GM13977 (cell line): ENCODE data around the gene ANO10.
"Not testable (repeated sequence)": the region's sequence is repeated elsewhere in the genome, so short reads cannot be mapped to it uniquely, and the experiment has no call there.

Experiments used
- DNase-seq: peaks from one replicate; pipeline ENCODE4 v3.0.0; 2012; ENCODE audit warnings: low spot score
- in situ Hi-C: fragments of 300-500 bp; cut with MboI; formaldehyde crosslinking; loops from one replicate; pipeline ENCODE4 v1.12.0; 2022; ENCODE audit warnings: low sequenced_read_pairs, low pct_unique_long_range_greater_than_20kb, mixed read lengths, inconsistent platforms; ENCODE audit not compliant: unreplicated experiment
- TF ChIP-seq, protein P1 (sequence below): IDR thresholded peaks from 2 replicates; pipeline ENCODE4 v1.5.1; 2012; ENCODE audit warnings: mild to moderate bottlenecking, control low read depth; ENCODE audit not compliant: insufficient read depth; ENCODE audit errors: extremely low read depth, missing control alignments

ANO10 gene

DNA sequence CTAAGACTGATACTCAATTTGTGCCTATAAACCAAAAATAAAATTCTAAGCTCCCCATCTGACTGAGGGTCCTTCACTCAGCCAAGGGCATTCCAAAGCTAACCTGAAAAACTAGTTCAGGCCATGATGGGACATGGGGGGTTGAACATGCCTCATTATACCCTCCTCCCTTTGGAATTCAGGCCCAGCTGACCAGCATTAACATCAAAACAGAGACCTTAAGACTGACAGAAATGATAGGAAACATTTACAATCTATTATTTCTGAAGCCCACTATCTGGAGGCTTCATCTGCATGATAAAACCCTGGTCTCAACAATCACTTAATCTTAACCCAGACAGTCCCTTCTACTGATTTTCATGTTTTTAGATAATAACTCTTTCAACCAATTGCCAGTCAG is 140.4 kb downstream of the ANO10 start:
- DNase-seq = no peak
- in situ Hi-C loops = no loop called here

DNA sequence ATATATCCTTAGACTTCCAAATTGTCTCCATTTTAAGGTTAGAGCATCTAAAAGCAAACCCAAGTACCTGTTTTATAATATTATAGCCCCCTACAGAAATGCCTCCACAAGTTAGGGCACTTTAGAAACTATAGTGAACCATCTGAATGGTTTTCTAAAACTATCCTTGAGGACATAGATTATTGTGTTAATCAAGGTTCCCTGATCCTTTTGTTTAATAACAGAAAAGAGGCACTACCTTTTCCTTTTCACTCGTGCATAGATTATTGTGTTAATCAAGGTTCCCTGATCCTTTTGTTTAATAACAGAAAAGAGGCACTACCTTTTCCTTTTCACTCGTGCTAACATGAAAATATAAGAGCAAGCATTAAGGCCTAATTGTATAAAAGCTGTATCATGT is 143.0 kb downstream of the ANO10 start:
- DNase-seq, in situ Hi-C loops: not testable (repeated sequence)

More for the DNA sequence above, 140.4 kb downstream of the ANO10 start:
- TF ChIP-seq, protein P1, sequence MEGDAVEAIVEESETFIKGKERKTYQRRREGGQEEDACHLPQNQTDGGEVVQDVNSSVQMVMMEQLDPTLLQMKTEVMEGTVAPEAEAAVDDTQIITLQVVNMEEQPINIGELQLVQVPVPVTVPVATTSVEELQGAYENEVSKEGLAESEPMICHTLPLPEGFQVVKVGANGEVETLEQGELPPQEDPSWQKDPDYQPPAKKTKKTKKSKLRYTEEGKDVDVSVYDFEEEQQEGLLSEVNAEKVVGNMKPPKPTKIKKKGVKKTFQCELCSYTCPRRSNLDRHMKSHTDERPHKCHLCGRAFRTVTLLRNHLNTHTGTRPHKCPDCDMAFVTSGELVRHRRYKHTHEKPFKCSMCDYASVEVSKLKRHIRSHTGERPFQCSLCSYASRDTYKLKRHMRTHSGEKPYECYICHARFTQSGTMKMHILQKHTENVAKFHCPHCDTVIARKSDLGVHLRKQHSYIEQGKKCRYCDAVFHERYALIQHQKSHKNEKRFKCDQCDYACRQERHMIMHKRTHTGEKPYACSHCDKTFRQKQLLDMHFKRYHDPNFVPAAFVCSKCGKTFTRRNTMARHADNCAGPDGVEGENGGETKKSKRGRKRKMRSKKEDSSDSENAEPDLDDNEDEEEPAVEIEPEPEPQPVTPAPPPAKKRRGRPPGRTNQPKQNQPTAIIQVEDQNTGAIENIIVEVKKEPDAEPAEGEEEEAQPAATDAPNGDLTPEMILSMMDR = no peak

DNA sequence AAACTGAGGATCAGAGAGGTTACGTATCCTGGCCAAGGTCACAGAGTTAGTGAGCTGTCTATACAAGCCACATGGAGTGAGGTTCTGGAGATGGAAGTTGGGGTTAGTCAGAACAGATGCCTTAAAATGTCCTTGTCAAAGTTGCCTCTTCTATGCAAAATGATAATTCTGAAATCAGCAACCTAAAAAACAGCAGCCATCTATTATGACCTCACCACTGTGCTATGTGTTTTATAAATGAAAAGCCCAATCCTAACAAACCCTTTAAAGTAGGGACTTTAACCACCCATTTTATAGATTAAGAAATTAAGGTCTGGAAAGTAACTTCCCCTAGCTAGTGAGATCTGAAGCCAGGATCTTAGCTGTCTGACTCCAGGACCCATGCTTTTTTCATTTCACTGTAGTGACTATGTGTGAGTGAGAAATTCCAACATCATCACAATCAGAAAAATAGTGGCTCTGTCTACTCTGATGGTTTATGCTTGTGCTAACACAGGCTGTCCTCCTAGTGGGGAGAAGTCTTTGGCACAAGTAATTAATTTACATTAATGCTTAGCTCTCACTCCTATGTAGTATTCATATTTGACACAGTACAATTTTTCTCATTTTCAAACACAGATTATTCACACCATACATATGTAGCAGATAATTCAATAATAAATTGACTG is 143.6 kb downstream of the ANO10 start:
- no peak for DNase-seq
- in situ Hi-C loops = no loop called here
- TF ChIP-seq, protein P1 = no peak

DNA sequence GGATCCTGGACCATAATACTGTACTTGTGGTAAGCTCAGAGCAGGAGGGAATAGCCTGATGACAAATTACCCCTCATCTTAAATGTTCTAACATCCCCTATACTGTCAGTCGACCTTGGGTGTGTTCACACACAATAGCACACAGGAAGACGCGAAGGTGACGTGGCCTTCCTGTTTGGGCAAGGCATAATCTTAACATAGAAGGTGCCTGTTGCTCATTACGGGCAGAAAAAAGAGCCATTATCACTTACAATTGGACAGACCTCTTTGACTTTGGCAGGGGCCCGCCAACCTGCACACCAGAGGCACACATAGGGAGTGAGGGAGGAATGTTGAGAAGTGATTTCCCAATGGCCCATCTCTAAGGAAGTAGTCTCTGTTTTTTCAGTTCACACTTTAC is 144.2 kb downstream of the ANO10 start:
- DNase-seq = no peak
- TF ChIP-seq, protein P1 = no peak
- in situ Hi-C loops = no loop called here

DNA sequence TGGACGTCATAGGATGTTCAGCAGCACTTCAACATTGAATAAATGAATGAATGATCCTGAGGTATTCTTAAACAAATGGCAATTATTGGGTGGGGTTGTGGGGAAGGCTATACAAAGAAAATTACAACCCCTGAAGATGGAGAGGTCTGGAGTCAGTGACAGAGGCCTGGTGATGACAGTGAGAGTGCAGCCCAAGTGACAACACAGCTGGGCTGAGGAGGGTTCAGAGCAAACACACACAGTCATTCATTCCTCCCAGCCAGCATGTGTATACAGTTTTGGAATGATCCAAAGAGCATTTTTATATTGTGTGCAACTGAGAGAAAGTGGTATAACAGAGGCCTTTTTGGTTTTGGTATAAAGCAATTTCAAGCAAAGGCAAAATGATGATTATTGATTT is 148.1 kb downstream of the ANO10 start:
- TF ChIP-seq, protein P1 = no peak
- DNase-seq = no peak
- in situ Hi-C loops = no loop called here

DNA sequence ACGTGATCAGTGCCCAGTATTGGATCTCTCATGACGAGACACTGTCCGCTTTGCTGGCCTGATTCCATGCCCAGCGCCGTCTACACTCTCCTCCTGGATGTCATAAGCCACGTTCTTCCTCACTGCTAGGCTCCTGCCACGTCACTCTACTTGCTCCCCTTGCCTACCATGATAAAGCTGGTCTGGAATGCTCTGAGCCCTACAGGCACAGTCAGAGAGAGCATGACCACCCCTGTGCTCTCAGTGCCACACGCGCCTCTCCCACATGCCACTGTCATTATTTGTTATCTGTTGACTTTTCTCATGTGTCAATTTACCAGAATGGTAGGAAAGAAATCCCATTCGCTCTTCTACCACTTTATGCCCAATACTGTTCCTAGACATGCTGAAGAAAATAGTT is 148.6 kb downstream of the ANO10 start:
- in situ Hi-C loops = no loop called here
- TF ChIP-seq, protein P1 = no peak
- DNase-seq = no peak

DNA sequence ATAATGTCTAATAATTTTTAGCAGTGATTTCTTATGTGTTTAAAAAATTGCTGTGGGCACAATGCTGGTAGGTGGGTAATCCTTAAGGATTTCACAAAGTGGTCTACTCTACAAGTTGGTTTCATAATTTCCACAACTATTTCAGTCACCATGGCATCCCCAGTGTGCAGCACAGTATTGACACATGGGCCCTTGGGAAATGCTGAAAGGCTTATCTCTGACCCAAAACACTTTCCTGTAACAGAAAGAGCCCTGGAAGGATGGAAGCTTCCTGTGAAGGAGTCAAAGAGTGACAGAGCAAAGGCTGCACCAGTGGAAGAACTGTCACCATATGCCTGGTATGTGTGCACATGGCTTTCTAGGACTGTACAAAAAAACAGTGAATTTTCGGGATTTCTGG is 153.7 kb downstream of the ANO10 start:
- TF ChIP-seq, protein P1 = no peak
- DNase-seq = no peak
- in situ Hi-C loops = no loop called here
